Esophagus muscularis mucosa (tissue), 3 donors: ENCODE measurements around the gene TELO2.

Source experiments
- CTCF ChIP-seq, 3 experiments: fragments of 200-600 bp in 2 of 3; fragments of 450-650 bp in 1 of 3; sonication (generic) in 2 of 3; IDR thresholded peaks; one replicate each; pipeline ENCODE4 v1.5.1; 2017 to 2019; ENCODE audit warnings: antibody characterized with exemption in 3 of 3, mild to moderate bottlenecking in 2 of 3, moderate library complexity in 1 of 3
- POLR2AphosphoS5 ChIP-seq, 2 donors: sonication (generic); formaldehyde crosslinking; IDR thresholded peaks; one replicate each; pipeline ENCODE4 v1.6.1; 2017; ENCODE audit warnings: antibody characterized with exemption in 2 of 2

GRCh38 chr16:1546430-1546829 is 53.3 kb downstream of the TELO2 start:
- TF ChIP-seq CTCF (IDR thresholded peaks at IDR 0.05), result no peak
- no peak for TF ChIP-seq POLR2AphosphoS5 (IDR thresholded peaks at IDR 0.05)
